ENCODE measurements around the gene SNTG2.

DNA sequence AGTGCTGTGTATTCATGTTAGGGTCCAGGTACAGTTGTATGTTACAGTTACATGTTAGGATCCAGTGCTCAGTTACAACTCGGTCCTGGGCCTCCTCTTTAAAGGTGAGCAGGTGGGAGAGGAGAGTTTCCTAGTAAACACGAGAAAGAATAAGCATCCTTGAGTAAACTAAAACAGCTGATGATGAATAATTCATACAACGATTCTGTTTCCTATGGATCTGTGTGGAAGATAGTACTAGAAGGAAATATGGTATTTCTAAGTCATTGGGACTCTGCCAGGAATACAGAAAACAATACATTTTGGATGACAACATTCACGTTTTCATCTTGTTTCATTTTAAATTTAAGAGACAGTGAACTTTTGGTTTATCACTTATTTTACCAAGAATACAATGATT, 29.5 kb downstream of the SNTG2 start:
- TF ChIP-seq, protein P1, sequence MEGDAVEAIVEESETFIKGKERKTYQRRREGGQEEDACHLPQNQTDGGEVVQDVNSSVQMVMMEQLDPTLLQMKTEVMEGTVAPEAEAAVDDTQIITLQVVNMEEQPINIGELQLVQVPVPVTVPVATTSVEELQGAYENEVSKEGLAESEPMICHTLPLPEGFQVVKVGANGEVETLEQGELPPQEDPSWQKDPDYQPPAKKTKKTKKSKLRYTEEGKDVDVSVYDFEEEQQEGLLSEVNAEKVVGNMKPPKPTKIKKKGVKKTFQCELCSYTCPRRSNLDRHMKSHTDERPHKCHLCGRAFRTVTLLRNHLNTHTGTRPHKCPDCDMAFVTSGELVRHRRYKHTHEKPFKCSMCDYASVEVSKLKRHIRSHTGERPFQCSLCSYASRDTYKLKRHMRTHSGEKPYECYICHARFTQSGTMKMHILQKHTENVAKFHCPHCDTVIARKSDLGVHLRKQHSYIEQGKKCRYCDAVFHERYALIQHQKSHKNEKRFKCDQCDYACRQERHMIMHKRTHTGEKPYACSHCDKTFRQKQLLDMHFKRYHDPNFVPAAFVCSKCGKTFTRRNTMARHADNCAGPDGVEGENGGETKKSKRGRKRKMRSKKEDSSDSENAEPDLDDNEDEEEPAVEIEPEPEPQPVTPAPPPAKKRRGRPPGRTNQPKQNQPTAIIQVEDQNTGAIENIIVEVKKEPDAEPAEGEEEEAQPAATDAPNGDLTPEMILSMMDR (IDR thresholded peaks at IDR 0.05), result no peak
- no peak for TF ChIP-seq POLR2A (IDR thresholded peaks at IDR 0.05; ENCODE audit: low read depth)
- TF ChIP-seq POLR2AphosphoS5 (IDR thresholded peaks at IDR 0.05), result no peak

All from esophagus muscularis mucosa (tissue), 3 donors.